A549 treated with GW870086 at 1 μM for 4 hours (cell line): ENCODE results near the gene TUBGCP2. TPM values are rescaled to one million over a fixed set of nuclear protein-coding genes. Genes with fewer than 3 reads are reported as not detected.

Experiments
- total RNA-seq: library from RNA; stranded (reverse); fragments of 200-300 nt; extraction: Qiagen RNA extraction; gene quantifications from 5 replicates; pipeline ENCODE4 v1.2.3, GENCODE V29; 2022; ENCODE audit warnings: low read depth

The TUBGCP2 gene
- total RNA-seq: 31.7 to 47.6 TPM (median 43.1 TPM) in 5 replicates

GRCh38 chr10:133308421-133309099, at the start of gene TUBGCP2, which contains the start of gene ZNF511:
Gene TUBGCP2, minus strand, starts transcription at chr10:133308872. Its CDS starts 5,931 bp downstream, at chr10:133302941.
Gene ZNF511, plus strand, starts transcription at chr10:133308914. Its CDS starts 30 bp downstream, at chr10:133308944.

GRCh38 chr10:133357285-133358161, 48.9 kb upstream of the TUBGCP2 start, which contains the start of gene FUOM:
Gene FUOM, minus strand, starts transcription at chr10:133358019. Its CDS starts 12 bp downstream, at chr10:133358007.

GRCh38 chr10:133336577-133337369, 28.1 kb upstream of the TUBGCP2 start, which contains the start of gene CALY:
Gene CALY, minus strand, starts transcription at chr10:133336896. Its CDS starts 7,907 bp downstream, at chr10:133328989.

GRCh38 chr10:133276435-133277201, 32.1 kb downstream of the TUBGCP2 start, which contains the start of gene ADAM8:
Gene ADAM8, minus strand, starts transcription at chr10:133276868. Its CDS starts 51 bp downstream, at chr10:133276817.

GRCh38 chr10:133237588-133238465, 70.8 kb downstream of the TUBGCP2 start, which contains the start of gene VENTX:
Gene VENTX, plus strand, starts transcription at chr10:133237855. Its CDS starts 60 bp downstream, at chr10:133237915.

DNA sequence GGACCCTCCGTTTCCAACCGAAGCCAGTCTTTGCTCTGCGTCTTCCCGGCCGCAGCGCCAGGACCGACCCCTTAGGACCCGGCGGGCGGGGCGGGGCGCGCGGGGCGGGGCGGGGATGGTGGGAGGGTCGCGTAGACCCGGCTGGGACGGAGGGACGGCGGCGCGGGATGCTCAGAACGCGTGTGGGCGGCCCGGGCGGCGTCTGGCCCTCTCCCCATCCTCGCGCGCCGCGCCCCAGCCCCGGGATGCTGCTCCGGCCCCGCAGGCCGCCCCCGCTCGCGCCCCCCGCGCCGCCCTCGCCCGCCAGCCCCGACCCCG, 78.7 kb downstream of the TUBGCP2 start, which contains the start of gene UTF1:
TSS of gene UTF1 (plus strand) at position 174 of the 318 bp plus-strand sequence. CDS start at position 246, 72 bp downstream.

Other genes starting within 250 kb of the TUBGCP2 start
- 0.16 to 0.43 TPM (median 0.24 TPM) in 5 replicates for gene ADGRA1, start 220.9 kb downstream of the TUBGCP2 start, total RNA-seq
- gene KNDC1, start 148.7 kb downstream of the TUBGCP2 start, total RNA-seq: 0.61 to 2.0 TPM (median 1.1 TPM) in 5 replicates
- 0.12 TPM in 1 of 5 replicates, not detected in the others for gene UTF1, start 78.7 kb downstream of the TUBGCP2 start, total RNA-seq
- gene VENTX, start 71.0 kb downstream of the TUBGCP2 start, total RNA-seq: 0.05 TPM in 1 of 5 replicates, not detected in the others
- gene ADAM8, start 32.0 kb downstream of the TUBGCP2 start, total RNA-seq: 2.4 to 4.5 TPM (median 3.8 TPM) in 5 replicates
- 57.9 to 86.6 TPM (median 68.6 TPM) in 5 replicates for gene ZNF511, start within 50 bp of the TUBGCP2 start, total RNA-seq
- 0.46 to 0.95 TPM (median 0.69 TPM) in 5 replicates for gene CALY, start 28.0 kb upstream of the TUBGCP2 start, total RNA-seq
- not detected in 5 replicates for gene PRAP1, start 38.5 kb upstream of the TUBGCP2 start, total RNA-seq
- gene FUOM, start 49.1 kb upstream of the TUBGCP2 start, total RNA-seq: 14.1 to 16.7 TPM (median 15.8 TPM) in 5 replicates
- 134 to 161 TPM (median 147 TPM) in 5 replicates for gene ECHS1, start 64.5 kb upstream of the TUBGCP2 start, total RNA-seq
- 1.4 to 2.1 TPM (median 1.8 TPM) in 5 replicates for gene PAOX, start 70.4 kb upstream of the TUBGCP2 start, total RNA-seq
- 42.3 to 53.4 TPM (median 50.6 TPM) in 5 replicates for gene MTG1, start 85.3 kb upstream of the TUBGCP2 start, total RNA-seq
- 0.18 to 0.47 TPM (median 0.25 TPM) in 5 replicates for gene SPRN, start 115.8 kb upstream of the TUBGCP2 start, total RNA-seq
- gene SCART1, start 145.1 kb upstream of the TUBGCP2 start, total RNA-seq: 0.15 to 0.34 TPM (median 0.21 TPM) in 4 of 5 replicates, not detected in the other
- 0.16 to 0.32 TPM (median 0.28 TPM) in 4 of 5 replicates, not detected in the other for gene CYP2E1, start 218.5 kb upstream of the TUBGCP2 start, total RNA-seq